Measurements from ENCODE around the gene MVD.

The MVD gene

DNA sequence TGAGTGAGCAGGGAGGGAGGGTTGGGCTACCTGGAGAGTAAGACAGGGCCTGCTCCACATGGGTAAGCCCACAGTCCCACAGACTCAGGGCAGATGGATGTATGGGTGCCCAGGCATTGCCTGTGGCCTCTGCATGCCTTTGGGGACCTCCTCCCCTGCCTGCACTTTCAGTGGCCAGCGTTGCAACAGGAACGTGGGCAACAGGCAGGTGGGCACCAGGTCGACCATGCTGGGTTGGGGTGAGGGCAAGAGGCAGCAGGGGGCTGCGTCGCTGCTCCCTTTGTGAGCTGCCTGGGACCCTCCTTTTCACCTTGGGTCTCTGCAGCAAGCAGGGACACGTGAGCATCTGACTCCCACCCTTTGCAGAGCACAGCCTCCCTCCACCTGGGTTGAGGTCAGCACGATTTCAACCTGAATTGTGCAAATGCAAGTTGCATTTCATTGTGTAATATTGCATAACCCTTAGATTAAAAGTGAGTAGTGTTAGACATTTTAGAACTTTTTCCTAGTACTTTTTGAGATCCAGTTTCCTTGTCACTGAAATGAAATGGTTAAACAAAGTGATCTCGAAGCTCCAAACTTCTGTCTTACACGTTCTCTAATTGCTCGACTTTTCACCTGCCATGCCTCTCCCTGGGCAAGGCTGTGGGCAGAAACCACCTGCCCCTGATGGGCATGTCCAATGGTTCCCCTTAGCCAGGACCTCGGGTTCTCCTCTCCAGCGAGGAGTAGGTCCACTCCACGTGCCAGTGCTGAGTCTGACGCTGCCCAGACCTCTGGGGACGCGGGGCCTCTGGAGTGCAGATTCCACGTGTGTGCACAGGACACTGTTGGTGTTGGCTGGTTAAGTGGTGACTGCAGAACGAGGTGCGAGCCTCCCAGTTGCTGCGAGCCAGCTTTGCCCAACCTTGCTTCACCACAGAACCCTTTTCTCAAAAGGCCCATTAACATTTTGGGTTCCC lies 57.4 kb downstream of the MVD start:
- DNase-seq (ENCODE audit: low read depth): no peak

DNA sequence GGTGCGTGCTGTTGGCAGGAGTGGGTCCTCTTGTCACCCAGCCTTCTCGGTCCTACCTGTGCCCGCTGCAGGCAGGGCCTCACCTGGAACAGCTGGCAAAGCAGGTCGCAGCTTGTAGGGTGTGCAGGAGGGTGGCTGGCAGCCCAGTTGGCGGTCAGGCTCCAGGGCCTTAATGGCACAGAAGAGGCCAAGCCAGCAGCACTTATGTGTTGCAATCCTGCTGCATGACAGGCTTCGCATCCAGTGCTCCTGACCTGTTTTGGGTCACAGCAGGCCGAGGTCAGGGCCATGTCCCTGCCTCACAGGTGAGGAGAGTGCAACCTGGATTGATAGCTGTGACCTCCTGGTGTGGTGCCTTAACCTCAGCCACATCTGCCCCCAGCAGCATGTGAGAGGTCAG lies 60.8 kb downstream of the MVD start:
- no peak for DNase-seq (ENCODE audit: low read depth)
